GM12801 (cell line): ENCODE data around the gene RDX.

Experiments used
- TF ChIP-seq, protein P1 (sequence below): IDR thresholded peaks from one replicate; pipeline ENCODE4 v1.5.1; 2011; ENCODE audit warnings: control low read depth; ENCODE audit not compliant: insufficient read length; ENCODE audit errors: extremely low read depth

The RDX gene

GRCh38 chr11:110186456-110186855, 110.0 kb downstream of the RDX start:
- TF ChIP-seq, protein P1, sequence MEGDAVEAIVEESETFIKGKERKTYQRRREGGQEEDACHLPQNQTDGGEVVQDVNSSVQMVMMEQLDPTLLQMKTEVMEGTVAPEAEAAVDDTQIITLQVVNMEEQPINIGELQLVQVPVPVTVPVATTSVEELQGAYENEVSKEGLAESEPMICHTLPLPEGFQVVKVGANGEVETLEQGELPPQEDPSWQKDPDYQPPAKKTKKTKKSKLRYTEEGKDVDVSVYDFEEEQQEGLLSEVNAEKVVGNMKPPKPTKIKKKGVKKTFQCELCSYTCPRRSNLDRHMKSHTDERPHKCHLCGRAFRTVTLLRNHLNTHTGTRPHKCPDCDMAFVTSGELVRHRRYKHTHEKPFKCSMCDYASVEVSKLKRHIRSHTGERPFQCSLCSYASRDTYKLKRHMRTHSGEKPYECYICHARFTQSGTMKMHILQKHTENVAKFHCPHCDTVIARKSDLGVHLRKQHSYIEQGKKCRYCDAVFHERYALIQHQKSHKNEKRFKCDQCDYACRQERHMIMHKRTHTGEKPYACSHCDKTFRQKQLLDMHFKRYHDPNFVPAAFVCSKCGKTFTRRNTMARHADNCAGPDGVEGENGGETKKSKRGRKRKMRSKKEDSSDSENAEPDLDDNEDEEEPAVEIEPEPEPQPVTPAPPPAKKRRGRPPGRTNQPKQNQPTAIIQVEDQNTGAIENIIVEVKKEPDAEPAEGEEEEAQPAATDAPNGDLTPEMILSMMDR = no peak

GRCh38 chr11:110185599-110185998, 110.8 kb downstream of the RDX start:
- TF ChIP-seq, protein P1 = no peak

DNA sequence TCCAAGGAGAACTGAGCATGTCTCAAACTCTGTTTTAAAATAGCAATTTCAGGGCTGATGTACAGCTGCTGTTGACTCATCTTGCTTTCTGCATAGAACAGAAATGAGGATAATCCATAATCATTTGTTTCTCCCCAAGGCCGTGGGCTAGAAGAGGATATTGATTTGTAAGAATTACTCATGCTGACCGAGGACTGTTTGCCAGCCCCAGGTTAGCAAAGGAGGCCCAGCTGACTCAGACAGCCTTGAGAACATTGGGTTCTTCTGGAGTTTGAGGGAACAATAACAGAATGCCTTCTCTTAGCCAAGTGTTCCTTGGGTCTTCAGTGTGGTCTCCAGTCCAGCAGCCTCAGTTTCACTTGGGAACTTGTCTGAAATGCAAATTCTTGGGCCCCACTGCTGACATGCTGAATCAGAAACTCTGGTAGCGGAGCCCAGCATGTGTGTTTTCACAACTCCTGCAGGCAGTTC, 111.3 kb downstream of the RDX start:
- TF ChIP-seq, protein P1 = no peak

DNA sequence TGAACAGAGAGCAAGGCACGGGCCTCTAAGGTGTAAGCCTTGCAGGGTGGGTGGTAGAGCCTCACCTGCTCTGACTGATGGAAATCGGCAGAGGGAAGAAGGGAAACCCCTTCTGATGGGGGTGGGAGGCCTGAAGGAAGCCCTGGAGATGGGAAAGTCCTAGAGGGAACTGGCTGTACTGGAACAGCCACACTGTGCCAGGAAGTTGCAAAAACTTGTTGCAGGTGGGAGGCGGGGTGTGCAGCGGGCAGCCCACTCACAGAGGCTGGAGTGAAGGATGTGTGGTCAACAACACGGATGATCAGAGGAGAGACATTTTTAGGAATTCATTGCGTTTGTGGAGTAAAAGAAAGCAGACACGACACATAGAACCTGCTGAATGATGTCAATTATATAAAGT, 112.0 kb downstream of the RDX start:
- TF ChIP-seq, protein P1 = no peak

GRCh38 chr11:110182886-110183285, 113.5 kb downstream of the RDX start:
- TF ChIP-seq, protein P1 = no peak

DNA sequence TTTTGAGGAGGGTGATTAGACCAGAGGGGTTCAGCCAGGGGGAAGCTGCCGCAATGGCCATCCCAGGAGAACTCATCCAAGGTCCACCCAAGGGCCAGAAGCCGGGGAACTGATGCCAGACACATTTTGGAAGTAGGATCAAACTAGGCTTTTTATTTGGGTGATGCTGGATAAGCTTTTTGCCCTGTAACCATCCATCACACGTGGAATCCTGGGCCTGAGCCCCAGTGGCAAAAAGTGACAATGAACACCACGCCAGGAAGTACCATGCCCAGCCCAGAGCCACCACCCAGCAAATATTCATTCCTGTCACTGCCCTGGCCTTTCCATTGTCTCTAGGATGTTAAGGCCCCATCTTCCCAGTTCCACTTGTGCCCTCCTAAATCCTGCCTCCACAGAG, 117.3 kb downstream of the RDX start:
- TF ChIP-seq, protein P1 = no peak

DNA sequence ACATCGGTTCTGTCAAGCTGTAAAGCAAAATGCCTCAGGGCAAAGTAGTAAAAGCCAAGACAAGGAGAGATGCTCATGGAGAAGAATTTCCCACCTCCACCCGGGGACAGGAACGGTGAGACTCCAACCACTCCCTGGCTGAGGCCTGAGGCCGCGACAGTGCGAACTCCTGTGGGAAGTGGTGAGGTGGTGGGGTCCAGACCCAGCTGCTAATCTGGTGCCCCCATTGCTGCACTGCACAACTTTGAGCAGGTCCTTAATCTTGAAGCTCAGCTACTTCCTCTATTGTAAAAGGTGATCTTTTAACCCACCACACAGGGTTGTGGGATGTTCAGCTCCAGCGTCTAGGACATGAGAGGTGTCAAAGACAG, 119.3 kb downstream of the RDX start:
- TF ChIP-seq, protein P1 = no peak

DNA sequence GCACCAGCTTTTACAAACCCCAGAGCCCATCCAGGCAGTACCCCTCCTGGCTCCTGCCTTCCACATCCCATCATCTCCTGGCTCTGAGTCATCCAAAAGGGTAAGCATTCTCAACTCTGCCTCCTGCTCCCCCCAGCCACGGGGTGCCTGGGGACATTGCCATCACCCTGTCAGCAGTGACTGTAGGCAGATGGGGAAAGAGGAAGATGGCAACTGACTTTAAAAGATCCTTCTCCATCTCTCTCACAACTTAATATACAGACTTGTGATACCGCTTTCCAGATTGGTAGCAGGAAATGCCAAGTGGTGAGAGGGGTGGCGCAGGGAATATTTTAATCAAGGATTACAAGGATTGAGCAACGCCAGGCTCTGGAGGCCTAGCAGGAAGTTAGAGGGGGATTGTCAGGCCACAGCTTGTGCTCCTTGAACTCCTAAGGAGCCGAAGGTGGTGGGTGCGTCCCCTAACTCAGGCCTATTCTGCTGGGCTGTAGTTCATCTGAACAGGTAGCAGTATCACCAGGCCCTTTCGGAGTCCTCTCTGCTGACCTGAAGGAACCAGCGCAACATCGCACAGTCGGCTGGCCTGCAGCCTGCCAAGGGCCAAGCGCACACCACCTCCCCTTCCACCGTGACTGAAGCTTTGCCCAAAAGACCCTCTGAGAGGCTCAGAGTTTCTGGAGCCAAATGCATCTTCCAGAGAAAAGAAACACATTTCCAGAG, 119.9 kb downstream of the RDX start:
- TF ChIP-seq, protein P1 = no peak
